HG02763 (cell line): ENCODE results near the gene MAP7.

ENCODE experiments used
- ATAC-seq: cut with Tn5 transposase; IDR thresholded peaks from one replicate; pipeline ENCODE4 v1.9.1; 2021; ENCODE audit warnings: mild to moderate bottlenecking, moderate library complexity; ENCODE audit not compliant: unreplicated experiment

The MAP7 gene

GRCh38 chr6:136566007-136566487 is 15.8 kb upstream of the MAP7 start:
- no peak for ATAC-seq

GRCh38 chr6:136564180-136564579 is 14.0 kb upstream of the MAP7 start:
- ATAC-seq = no peak

GRCh38 chr6:136563386-136564152 is 13.3 kb upstream of the MAP7 start:
- no peak for ATAC-seq

GRCh38 chr6:136562211-136562610 is 12.0 kb upstream of the MAP7 start:
- no peak for ATAC-seq

- no peak for ATAC-seq
Measured at GRCh38 chr6:136553166-136553787, 3.1 kb upstream of the MAP7 start.

GRCh38 chr6:136552054-136552453 is 1.8 kb upstream of the MAP7 start:
- ATAC-seq = no peak

GRCh38 chr6:136551103-136551502 is 881 bp upstream of the MAP7 start:
- no peak for ATAC-seq

GRCh38 chr6:136550045-136550329 is 235 bp downstream of the MAP7 start:
- peak; percentile 55 for ATAC-seq

GRCh38 chr6:136549300-136550044 is 750 bp downstream of the MAP7 start:
- ATAC-seq = no peak

- no peak for ATAC-seq
Measured at GRCh38 chr6:136548582-136549299, 1.5 kb downstream of the MAP7 start.

GRCh38 chr6:136547871-136548270 is 2.4 kb downstream of the MAP7 start:
- no peak for ATAC-seq

- ATAC-seq = no peak
Measured at GRCh38 chr6:136547336-136547735, 2.9 kb downstream of the MAP7 start.

- no peak for ATAC-seq
Measured at GRCh38 chr6:136546331-136546730, 3.9 kb downstream of the MAP7 start.

GRCh38 chr6:136544326-136544725 is 5.9 kb downstream of the MAP7 start:
- no peak for ATAC-seq

GRCh38 chr6:136541395-136541794 is 8.8 kb downstream of the MAP7 start:
- no peak for ATAC-seq

- ATAC-seq = no peak
Measured at GRCh38 chr6:136539967-136540652, 10.1 kb downstream of the MAP7 start.

- no peak for ATAC-seq
Measured at GRCh38 chr6:136538836-136539235, 11.4 kb downstream of the MAP7 start.

GRCh38 chr6:136535880-136536650 is 14.2 kb downstream of the MAP7 start:
- no peak for ATAC-seq

GRCh38 chr6:136535017-136535765 is 15.0 kb downstream of the MAP7 start:
- ATAC-seq = no peak
